Stimulated activated CD4-positive, alpha-beta T cell treated with anti-CD3 and anti-CD28 coated beads, Interleukin-4, amount 100 ng/mL, for 4 hours (primary cell): ENCODE data around the gene GNG13.

ENCODE experiments used
- DNase-seq, 2 experiments: peaks; one replicate each; pipeline ENCODE4 v3.0.0-alpha.2; 2020

The GNG13 gene

DNA sequence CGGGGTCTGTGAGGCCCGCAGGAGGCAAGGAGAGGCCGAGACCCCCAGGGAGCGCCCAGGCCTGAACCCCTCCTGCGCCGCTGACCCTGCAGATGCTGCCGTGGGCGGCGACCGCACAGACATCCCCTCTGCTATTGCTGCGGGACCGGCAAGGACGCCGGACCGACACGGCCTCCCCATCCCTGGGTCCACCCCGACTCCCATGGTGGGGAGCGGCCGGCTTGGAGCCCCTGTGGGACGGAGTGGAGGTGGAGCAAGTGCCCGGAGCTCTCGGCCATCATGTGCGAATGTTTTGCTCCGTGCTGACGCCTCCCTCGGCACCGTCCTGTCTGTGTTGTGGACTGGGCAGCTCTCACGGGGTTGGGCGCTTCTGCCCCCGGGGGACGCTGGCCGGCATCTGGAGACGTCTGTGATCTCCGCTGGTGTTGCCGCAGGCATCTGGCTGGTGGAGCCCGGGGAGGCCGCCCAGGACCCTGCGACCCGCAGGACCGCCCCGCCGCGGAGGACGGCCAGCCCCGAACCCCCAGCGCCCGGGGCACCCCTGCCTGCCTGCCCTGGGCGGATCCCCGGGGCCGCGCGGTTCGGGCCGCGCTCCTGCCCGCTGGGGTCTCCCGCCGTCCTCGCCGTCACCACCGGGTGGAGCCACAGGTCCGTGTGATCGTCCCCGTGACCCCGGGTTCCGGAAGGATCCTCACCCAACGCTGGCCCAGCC lies 12.8 kb upstream of the GNG13 start:
- DNase-seq = peak; percentile 21 to 63

DNA sequence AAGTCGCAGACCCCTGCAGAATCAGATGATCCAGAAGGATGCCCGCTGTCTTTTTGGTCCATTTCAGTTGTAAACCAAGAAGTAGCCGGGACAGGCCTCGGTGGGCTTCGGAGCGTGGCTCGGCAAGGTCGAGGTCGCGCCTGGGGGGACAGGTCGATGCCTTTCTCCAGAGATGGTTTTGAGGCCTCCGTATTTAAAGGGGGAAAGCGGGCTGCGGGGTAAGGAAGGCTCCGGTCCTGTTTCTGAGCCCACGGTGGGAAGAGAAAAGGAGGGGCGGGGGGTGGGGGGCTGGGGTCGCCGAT lies 7.5 kb upstream of the GNG13 start:
- DNase-seq = no peak

DNA sequence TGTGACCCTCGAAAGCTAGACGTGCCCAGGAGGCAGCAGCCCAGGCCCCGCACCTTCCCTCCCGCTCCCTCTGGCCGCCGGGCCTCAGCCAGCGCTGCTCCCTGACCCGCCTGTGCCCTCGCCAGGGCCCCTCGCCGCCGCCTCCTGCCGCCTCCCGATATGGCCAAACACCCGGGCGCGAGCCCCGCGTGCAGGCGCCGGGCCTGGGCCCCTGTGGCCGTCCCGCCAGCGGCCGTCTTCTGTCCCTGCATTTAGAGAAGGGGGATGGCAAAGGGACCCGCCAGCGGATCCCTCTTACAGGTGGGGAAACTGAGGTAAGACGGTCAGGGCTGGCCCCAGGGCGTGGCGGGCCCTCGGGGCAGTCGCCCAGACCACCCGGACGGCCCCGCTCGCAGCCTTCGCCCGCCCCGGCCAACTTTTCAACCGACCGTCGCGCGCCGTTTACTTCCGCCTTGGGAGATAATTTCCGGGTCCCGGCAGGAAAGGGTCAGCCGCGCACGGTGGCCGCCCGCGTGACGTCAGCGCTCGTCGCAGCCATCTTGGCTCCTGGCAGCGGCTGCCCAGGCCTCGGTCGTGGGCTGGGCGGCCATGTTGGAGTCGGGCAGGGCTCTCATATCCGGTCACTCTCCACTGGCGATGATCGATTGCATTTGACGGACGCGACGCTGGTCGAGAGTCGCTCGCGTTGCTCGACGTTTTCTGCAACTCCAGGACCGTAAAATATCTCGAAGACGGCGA lies 7.0 kb upstream of the GNG13 start:
- DNase-seq = peak; percentile 78 to 84

DNA sequence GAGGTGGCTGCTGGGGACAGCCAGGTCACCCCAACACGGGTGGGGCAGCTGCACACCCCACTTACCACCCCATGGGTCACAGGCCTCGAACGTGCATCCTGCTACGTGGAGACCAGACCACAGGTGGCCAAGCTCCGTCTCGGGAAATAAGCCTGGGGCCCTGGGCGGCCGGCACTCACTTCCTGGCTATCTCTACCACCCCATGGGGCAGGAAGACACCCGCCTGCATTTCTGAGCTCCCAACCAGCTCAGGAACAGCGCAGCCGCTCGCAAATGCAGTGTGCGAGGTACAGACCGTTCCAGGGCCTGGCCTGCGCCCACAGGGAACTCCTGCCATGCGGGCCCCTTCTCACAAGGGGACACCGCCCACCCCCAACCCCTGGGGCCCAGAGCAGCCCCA lies 4.9 kb upstream of the GNG13 start:
- no peak for DNase-seq

DNA sequence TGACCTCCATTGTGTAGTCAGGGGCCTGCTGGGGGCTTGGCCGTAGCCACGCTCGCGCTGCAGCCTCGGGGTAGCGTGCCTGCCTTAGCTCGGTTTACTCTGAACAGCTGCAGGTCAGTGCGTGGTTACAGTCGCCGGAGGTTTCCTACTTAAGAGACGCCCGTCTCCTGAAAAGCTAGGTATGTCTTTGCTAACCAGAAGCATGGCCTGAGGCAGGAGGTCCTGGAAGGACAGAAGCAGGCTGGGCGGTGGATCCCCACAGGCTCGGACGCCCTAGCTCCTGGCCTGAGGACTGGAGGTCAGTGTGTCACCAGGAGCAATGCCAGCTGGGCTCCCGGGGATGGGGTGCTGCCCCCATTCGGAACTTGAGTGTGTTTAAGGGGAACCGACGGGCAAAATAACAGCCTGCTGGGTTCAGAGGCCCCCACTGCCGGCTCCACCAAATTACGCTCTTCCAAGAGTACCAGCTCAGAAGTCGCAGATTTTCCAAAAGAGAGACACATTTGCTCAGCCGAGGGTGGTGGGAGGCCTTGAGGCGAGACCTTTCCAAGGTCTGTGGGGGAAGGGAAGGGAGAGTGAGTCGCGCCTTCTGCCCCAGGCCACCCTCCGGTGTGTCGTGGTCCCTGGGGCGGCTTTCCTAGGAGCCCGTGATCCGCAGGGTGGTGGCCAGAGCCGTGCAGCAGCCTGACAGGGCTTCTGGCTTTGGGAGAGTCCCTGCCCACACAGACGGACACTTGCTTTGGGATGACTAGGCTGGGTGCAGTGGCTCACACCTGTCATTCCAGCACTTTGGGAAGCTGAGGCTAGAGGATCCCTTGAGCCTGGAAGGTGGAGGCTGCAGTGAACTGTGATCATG lies 3.9 kb upstream of the GNG13 start:
- DNase-seq = no peak

DNA sequence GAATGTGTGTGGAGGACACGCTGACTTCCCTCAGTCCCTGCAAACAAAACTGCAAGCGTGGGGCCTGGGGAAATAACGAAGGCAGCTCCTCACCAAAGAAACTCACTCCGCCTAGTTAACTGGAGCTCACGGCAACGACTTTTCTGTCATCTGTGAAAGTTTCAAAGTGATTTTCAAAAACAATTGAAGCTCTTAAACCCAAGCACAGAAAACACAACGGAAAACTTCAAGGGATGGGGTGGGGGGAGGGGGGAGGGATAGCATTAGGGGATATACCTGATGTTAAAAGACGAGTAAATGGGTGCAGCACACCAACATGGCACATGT lies 3.2 kb upstream of the GNG13 start:
- DNase-seq = no peak

DNA sequence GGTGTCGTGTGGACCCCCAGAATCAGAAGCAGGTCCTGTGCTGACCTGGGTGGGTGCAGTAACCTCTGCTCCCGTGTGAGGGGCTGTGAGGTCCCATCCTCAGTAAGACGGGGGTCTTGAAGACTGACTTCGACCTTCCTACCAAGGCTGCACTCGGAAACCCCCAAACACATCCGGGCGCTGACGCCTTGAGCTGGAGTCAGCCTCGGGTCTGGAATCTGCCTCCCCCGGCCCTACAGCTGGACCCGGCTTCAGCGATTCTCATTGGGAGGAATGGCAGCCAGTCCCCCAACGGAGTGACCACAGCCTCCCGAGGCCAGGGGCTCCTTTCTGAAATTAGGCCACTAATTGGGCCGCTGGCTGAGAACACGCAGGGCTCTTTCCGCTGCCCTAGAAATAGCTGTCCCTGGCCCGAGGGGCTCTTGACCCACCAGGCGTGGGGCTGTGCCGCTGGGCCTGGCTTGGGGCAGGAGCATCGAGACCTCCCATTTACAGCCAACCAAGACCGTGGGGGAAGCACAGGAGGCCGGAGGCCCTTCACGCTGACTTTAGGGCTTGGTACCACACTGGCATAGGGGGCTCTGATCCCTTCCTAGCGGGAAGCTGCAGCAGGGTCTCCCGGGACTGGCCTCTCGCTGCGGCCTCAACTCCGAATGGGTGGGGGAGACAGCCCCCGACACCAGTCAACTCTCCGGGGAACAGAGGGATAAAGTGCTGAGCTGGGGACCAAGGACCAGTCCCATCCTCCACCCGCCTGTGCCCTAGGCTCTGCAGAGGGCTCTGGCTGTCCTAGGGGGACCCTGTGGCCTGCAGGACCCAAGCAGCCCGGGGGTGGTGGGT lies 2.6 kb upstream of the GNG13 start:
- DNase-seq = no peak

DNA sequence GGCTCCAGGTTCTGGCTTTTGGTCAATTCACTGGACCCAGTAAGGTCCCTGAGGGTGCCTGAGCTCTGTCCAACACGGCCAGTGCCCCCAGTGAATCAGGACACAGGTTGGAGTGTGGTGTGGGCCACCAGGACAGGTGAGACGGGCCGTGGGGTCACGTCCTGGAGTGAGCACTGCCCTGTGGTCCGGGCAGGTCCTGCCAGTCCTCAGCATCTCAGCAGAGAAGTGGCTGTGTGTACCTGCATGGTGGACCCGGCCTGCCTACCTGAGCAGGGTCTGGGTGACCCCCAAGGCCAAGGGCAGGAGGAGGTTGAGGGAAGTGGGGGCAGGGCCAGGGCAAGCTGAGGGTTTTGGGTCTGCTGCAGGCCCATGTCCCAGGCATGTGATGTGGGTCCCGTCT lies 1.9 kb upstream of the GNG13 start:
- no peak for DNase-seq

DNA sequence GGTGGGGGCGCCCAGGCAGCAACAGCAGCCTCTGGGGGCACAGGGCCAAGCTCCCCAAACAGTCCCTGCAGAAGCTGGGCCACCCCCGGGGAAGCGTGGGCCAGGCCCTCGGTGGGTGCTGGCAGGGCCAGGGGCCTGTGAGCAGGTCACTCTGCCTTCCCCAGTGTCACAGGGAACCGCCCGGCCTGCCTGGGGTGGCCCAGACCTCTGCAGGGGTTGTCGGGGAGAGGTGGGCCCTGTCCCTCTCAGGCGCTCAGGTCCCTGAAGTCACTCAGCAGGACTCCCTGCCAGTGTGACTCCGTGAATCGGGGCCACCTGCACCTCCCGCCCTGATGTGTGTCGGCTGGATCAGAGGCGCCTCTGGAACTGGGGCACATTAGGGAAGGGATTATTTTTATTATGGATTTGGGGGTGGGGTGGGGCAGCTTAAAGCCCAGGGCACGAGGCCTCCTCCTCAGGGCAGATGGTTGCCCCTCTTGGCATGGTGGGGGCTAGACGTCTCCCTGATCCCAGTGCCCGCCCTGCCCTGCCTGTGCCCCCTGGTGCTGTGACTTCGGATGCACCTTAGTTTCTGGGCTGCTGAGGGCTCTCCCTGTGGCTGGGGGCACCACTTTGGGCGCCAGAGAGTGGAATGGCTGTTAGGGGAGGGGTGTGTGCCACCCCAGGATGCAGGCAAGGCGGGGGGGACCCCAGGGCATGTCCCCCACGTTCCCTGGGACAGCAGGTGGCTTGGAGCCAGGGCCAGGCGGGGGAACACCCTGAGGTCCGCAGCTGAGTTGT lies 1.2 kb upstream of the GNG13 start:
- DNase-seq = no peak

DNA sequence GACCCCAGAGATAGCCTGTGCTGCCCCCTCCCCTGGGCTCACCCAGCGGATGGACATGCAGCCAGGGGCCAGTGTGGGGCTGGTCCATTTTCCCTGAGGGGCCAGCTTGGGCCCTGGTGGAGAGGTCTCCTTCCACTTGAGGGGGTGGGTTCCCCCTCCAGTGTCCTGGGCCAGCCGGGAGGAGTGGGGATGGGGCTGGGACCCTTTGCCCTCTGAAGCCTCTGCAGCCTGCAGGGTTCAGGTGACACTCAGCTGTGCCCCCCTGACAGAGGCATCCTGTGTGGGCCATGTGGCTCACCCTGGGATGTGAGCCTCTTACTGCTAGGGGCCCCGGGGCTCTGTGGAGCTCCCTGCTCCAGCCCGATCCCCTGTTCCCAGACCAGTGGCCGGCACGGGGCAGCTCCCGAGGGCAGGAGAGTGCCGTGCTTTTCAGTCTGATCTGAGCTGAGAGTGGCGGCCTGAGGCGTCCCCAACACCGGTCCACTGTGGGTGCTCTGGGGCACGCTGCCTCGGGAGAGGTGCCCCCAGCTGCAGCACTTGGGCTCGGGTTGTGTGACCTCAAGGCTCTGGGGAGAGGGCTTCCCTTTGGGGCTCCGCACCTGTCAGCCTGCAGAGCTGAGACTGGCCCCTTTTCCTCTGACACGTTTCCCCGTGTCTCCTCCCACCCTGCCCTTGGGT lies 439 bp upstream of the GNG13 start:
- DNase-seq = no peak

DNA sequence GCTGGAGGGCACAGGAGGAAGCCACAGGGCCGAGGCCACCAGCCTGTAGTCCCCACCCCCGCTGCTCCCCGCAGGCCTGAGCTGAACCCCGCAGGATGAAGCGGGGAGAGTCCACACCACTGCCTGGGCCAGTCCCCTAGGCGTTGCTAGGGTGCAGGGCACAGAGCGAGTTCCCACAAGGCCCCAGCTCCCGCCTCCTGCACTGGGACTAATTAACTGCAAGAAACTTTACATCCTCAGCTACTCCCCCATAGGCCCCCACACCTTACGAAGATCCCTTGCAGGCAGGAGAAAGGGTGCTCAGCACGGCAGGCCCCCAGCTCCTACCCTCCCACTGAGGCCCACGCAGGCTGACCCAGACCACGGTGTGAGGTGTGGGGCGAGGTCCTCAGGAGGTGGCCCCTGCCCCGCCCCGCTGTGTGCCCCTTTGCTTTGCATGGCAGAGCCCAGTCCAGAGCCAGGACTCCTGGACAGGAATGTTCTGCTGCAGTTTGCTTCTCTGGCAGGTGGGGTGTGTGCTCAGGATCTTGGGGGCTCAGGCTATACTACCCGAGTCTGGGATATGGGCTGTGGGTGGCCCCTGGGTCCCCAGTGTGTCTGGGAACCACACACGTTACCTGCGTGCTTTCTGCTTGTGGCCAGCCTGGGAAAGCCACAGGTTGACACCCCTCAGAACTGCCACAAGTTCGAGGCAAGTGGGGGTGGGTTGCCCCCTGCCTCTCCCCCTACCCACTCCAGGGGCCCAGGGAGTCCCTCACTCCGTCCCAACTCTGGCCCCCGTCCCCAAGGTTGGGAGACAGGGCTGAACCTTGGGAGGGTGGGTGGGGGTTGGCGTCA lies 1.2 kb downstream of the GNG13 start:
- no peak for DNase-seq

DNA sequence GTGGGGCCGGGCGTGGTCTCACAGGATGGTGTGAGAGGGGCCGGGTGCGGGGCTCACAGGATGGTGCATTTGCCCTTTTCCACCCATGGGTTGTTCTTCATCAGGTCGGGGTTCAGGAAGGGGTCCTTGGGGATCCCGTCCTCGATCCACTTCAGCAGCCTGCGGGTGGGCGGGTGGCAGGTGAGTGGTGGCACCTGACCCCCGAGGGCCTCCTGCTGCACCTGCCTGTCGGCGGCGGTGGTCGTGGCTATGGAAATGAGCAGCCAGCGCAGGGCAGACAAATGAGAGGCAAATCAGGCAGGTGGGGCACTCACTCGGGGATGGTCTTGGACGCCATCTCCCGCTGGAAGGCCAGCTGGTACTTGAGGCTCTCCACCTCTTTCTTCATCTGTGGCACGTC lies 1.9 kb downstream of the GNG13 start:
- no peak for DNase-seq

DNA sequence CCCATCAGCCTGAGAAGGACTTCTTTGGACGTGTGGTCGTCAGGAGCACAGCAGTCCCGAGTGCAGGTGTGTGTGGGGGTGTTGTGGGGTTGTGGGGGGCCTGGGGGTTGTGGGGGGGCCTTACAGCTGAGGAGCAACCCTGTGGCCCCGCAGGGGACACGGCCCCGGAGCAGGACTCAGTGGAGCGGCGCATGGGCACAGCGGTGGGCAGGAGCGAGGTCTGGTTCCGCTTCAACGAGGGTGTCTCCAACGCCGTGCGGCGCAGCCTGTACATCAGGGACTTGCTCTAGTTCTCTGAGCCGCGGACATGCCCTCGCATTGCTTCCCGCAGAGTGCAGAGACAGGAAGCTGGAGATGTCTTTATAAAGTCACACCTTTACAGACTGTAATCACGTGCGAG lies 2.8 kb downstream of the GNG13 start:
- no peak for DNase-seq

DNA sequence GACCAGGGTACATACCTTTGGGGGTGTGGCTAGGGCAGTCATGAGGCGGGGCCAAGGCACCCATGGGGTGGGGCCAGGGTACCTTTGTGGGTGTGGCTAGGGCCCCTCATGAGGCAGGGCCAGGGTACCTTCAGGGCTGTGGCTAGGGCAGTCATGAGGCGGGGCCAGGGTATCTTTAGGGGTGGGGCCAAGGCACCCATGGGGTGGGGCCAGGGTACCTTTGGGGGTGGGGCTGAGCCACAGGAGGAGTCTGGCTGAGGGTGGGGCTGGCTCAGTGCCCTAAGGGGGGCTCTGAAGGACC lies 3.5 kb downstream of the GNG13 start:
- DNase-seq = no peak

DNA sequence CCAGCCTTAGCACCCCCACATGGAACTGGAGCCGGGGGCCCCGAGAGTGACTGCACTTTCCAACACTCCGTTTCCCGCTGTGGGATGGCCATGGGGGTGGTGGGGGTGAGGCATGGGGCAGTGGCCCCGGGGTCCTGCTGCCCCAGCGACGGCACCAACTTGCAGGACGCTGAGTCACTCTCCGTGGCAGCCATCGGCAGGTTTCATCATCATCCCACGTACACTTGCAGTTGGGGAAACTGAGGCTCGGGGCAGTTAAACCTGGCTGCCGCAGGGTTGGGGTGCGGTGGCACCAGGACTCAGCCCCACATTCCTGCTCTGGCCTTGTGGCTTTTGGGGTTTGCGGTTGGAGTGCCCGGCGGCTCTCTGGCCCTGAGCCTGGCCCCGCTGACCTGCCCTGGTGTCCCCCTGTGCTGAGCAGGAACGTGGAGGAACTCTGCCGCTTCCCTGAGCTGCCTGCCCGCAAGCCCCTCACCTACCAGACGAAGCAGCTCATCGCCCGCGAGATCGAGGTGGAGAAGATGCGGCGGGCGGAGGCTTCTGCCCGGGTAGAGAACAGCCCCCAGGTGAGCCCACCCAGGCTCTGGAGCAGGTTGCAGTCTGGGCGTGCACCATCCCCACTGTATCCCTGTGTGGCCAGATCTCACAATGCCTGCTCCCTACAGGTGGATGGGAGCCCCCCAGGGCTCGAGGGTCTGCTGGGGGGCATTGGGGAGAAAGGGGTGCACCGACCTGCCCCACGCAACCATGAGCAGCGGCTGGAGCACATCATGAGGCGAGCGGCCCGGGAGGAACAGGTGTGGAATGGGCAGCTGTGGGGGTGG lies 4.0 kb downstream of the GNG13 start:
- DNase-seq = no peak

DNA sequence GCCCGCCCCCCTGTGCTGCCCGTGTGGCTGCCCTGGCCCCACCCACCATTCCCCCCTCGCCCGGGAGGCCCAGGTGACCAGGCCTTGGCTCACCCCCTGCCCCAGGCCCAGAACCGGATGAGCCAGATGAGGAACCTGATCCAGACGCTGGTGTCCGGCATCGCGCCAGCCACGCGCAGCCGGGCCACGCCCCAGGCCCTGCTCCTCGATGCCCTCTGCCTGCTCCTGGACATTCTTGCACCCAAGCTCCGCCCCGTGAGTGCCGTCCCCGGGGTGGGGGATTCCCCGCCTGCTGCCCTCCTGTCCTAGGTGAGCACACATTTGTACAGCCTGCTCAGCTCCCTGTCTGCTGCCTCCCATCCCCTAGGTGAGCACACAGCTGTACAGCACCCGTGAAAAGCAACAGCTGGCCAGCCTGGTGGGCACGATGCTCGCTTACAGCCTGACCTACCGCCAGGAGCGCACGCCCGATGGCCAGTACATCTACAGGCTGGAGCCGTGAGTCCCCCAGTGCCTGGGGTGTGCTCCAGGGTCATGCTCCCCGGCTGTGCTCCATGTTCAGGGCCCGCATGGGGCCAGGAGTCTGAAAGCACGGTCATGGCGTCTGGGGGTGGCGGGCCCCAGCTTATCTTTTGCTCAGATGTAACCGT lies 4.8 kb downstream of the GNG13 start:
- DNase-seq = no peak

DNA sequence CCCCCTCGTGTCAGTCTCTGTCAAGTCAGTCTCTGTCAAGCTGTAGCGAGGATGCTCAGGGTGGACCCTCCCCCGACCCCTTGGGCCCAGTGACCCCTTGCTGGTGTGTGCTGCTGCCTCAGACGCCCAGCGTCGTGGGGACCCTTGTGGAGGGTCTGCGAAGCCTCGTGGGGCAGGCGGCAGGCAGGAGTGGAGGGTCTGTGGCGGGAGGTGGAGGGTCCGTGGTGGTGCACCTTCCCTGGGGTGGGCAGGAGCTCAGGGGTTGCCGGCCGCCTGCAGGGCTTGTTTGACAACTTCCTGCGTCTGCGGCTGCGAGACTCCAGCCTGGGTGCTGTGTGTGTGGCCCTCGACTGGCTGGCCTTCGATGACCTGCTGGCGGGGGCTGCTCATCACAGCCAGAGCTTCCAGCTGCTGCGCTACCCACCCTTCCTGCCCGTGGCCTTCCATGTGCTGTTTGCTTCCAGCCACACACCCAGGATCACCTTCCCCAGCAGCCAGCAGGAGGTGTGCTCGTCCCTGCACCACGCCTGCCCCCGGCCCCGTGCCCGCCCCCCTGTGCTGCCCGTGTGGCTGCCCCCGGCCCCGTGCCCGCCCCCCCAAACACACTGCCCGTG lies 5.6 kb downstream of the GNG13 start:
- no peak for DNase-seq

DNA sequence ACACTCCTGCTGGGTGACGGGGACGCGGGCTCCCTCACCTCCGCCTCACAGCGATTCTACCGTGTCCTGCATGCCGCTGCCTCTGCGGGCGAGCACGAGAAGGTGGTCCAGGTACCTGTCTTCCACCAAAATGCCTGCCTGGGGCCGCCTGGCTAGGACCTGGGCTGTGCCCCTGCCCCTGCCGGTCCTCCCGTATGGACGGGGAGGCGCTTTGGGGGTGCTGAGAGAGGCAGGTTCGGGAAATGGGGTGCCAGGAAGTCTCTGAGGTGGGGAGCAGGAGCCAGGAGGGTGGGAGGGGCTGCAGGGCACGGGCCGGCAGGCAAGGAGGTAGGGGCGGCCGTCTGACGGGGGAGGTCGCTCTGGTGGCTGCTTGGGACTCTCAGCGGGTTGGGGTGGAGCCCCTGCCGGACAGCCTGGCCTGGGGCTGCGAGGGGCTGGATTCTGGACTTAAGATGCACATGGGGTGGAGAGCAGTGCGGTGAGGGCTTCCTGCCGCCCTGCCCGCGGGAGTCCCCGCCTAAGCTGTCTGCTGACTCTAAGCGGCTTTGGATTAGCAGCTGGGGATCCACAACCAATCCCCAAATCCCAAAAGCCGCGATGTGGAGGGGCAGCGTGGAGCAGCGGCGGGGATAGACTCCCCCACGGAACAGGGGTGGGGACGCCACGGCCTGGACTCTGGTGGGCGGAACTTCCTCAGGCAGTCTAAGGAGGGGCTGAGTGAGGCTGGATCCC lies 6.3 kb downstream of the GNG13 start:
- no peak for DNase-seq
